Middle frontal gyrus (tissue), 1 donor: ENCODE results near the gene LZTS2.
"Not testable (repeated sequence)": the region's sequence is repeated elsewhere in the genome, so short reads cannot be mapped to it uniquely, and the experiment has no call there.

Source experiments
- DNase-seq: peaks from one replicate; pipeline ENCODE4 v3.0.0-alpha.2; 2015; ENCODE audit warnings: low spot score; ENCODE audit errors: extremely low spot score

Gene LZTS2

DNA sequence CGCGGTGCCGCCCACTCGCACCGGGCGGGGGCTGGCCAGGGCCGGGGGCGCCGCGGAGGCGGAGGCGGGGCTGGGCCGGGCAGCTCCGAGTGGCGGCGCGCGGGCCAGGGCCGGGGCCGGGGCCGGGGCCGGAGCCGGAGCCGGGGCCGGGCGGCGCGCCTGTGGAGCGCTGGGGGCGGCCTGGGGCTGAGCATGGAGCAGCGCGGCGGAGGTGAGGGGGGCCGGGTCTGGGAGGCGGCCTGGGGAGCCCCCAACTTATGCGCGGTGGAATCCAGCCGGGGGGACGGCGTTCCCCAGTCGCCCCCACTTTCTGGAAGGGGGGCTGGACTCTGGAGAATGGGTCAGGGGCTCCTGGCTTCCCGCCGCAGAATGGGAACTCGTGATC lies at the start of gene LZTS2:
TSS of gene LZTS2 (plus strand) at position 67 of the 385 bp plus-strand sequence. CDS start 2,731 bp downstream, outside the sequence.
- DNase-seq, result no peak

DNA sequence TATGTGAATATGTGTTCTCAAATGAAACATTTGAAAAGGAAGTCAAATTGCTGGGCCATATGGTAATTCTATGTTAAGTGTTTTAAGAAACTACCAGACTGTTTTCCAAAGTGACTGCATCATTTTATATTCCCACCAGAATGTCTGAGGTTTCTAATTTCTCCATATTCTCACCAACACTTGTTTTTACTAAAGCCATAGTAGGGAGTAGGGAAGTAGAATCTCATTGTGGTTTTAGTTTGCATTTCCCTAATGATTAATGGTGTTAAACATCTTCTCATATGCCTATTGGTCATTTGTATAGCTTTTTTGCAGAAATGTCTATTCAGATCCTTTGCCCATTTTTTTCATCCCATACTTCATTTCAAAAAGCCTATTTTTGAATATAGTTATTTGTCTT lies 39.4 kb upstream of the LZTS2 start:
- no peak for DNase-seq

GRCh38 chr10:100962351-100963080 lies 37.1 kb upstream of the LZTS2 start:
- no peak for DNase-seq

DNA sequence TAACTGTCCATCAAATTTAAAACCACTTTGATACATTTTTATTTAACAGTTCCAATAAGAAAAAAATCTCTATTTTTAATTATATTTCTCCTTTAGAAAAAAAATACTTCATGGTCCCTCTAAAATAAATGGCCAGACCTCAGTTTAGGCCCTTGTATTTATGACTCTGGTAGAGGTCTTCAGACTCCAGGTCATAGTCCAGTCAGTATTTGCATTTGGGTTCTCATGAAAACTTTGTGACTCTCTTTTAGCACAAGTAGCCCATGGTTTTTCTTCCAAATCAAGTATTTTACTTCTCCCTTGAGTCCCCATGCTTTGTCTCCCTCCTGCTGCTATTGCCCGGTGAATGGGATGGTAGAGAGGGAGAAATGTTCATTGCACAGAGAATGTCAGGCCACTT lies 35.8 kb upstream of the LZTS2 start:
- no peak for DNase-seq

GRCh38 chr10:100965820-100966219 lies 33.8 kb upstream of the LZTS2 start:
- no peak for DNase-seq

- DNase-seq, result no peak
Observed at GRCh38 chr10:100966887-100967286, 32.7 kb upstream of the LZTS2 start.

GRCh38 chr10:100967332-100967731 lies 32.3 kb upstream of the LZTS2 start:
- no peak for DNase-seq

DNA sequence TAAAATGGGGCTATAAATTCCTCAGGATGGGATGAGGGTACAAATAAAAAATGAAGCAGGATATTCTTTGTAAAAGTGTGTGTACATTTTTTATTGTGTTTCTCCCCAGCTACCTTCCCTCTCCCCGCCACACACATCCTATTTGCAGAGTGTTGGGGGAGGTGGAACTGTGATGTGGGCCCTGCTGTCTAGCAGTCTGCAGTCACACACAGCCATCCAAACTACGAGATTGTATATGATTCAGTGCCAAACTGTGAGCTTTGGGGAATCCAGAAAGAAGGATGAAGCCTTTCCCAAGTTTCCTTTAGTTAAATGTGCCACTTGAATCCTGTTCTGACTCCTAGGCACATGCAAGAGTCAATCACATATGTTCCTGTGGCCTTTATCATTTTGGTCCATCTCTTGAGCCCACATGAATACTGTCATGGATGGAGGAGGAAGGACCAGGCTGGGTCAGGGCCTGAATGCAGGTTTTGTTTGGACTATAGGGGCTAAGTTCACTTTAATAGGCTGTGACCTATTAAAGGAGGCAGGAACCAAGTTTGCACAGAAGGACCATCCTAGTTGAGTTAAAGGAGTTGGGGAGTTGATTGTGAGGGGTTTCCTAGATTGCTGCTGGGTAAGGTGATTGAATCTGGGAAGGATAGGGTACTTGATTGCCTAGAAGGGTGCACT lies 31.4 kb upstream of the LZTS2 start:
- no peak for DNase-seq

DNA sequence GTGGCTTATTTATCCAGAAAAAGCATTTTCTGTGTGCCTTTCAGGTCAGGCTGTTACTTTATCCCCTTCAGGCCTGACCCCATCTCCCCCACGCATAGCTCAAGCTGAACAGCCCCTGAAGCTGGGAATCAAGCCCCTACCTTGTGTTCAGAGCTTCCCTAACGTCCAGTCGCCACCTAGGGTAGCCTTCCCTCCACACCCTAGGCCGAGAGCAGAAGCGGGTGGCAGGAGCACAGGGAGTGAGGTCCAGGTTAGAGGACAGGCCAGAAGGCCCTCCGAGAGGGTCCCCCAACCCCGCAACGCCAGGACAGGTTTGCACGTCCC lies 30.8 kb upstream of the LZTS2 start:
- no peak for DNase-seq

DNA sequence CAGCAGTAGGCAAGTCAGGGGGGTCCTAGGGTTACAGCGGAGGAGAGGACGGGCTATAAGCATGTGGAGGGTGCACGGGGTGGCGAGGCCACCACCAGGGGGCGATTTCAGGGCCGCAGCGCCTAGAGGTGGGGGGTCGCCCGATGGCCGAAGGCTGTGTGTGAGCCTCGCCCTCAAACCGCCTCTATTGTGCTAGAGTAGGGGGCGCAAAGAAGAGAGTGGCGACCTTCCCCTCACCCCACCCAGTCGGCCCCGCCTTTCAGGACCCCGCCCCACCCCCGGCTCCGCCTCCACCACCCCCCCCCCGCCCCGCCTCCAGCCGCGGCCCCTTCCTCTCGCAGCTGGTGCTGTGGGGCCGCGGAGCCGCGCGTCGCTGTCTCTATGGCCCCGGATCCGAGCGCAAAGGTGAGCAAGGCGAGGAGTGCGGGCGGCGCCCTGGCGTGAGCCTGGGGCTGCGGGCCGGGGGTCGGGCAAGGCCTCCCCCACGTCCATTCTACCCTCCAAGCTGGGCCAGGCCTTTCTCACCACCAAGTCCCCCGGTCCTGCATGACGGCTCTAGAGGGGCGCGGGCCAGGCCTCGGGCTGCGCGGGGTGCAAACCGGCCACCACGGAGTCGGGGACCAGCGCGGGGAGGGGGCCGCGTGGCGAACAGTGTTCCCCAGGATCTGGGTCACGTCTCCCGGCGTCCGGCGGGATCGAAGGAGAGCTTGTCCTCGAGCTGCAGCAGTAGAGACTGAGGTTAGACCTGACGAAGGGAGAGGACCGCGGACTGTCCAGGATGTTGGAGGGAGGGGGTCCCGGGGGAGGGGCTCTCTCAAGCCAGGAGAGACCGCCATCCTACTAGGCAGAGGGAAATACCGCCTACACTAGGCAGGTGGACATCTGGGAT lies 30.2 kb upstream of the LZTS2 start, which contains the start of gene SEMA4G:
TSS of gene SEMA4G (plus strand) at position 318 of the 889 bp plus-strand sequence. CDS start 3,409 bp downstream, outside the sequence.
- no peak for DNase-seq

GRCh38 chr10:100970076-100970913 lies 29.3 kb upstream of the LZTS2 start:
- no peak for DNase-seq

DNA sequence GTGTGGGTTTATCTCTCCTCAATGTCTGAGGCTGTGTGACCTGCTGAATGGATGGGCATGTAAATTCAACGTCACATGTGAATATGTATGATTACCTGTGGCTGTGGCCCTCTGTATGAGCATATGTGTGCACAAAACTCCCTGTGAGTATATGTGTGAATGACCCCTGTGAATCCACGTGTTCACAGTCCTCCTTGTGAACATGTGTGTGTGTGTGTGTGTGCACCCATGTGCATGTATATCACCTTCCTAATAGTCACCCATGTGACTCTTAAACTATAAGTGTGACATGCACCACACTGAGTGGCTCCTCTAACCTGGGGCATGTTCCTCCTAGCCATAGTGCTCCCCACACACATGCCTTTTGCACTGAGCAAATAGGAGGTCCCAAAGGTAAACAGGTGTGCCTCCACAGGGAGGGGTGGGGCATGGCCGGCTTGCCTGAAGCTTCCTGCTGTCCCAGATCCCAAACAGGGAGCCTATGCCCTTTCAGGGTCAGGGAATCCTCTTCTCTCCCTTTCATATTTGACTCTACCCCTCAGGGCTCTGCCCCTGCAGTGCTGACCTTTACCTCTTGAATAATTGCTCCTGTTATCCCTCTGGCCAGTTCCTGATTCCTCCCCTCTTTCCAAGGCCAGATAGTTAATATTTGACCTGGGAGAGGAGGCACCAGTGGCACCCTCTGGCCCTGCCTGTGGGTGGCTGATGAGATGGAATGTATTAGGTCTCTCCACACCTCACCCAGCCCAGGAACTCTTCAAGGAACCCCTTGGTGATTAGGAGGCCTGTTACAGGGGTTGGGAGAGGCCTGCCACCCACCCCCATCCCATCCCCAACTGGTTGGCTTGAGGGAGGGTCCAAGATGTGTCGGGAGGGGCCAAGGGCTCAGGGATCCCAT lies 28.4 kb upstream of the LZTS2 start:
- DNase-seq, result no peak

DNA sequence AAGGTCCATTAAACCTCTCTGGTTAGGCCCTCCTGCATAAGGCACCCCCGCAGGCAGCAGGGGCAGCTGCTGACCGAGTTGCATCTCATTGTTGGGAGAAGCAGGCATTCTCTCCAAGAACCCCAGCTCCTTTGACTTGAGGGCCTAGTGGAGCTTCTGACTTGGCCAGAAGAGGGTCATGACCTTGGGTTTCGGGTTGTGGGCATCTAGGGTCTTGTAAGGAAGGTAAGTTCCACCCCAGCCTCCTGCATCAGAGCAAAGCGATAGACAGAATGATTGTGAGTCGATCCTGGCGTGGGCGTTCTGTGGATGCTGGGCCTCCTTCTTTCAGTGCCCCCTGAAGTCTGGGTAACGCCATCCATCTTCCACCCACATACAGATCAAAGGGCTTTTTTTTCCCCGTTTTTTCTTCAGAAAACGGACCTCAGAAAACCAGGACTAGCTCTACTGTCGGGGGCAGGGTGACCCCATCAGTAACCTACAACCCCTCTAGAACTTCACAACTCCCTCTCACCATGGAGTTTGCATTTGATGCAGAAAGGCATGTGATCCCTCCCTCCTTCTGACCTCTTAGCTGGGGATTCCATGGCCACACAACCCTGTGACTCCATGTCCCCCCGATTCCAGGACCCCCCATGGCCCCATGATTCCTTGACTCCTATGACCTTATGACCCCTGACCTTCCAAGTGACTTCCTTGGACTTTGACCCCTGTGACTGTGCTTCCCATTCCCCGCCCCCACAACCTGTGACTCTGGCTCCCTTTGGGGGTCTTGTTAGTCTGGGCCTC lies 27.3 kb upstream of the LZTS2 start:
- no peak for DNase-seq

DNA sequence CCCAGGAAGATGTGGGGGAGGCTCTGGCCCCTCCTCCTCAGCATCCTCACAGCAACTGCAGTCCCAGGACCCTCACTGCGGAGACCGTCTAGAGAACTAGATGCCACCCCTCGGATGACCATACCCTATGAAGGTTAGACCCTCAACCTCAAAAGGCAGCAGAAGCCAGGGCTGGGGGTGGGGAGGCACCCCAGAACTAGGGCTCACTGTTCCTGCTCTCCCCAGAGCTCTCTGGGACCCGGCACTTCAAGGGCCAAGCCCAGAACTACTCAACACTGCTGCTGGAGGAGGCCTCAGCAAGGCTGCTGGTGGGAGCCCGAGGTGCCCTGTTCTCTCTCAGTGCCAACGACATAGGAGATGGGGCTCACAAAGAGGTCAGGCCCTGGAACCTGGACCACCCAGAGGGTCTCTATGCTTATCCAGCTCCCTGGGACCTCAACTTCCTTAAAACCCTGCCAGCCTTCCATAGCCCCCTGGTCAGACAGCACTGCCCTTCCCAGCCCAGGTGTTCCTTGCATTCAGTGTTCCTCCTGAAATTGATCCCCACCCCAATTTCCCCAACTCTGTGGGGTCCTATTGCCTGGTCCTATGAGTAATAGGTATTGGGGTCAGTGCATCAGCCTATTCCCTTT lies 26.6 kb upstream of the LZTS2 start:
- no peak for DNase-seq

DNA sequence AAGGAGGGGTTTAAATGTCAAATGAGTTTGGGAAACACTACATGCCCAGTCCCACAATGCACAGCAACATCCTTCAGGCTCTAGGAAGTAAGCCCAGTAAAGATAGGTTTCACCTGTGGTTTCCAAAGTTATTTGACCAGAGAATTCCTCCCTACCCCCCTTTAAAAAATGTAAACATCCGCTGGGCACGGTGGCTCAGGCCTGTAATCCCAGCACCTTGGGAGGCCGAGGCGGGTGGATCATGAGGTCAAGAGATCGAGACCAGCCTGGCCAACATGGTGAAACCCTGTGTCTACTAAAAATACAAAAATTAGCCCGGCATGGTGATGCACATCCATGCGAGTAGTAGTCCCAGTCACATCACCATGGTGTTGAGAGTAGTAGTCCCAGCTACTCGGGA lies 24.2 kb upstream of the LZTS2 start:
- not testable (repeated sequence) for DNase-seq

GRCh38 chr10:100976906-100977305 lies 22.7 kb upstream of the LZTS2 start:
- no peak for DNase-seq

DNA sequence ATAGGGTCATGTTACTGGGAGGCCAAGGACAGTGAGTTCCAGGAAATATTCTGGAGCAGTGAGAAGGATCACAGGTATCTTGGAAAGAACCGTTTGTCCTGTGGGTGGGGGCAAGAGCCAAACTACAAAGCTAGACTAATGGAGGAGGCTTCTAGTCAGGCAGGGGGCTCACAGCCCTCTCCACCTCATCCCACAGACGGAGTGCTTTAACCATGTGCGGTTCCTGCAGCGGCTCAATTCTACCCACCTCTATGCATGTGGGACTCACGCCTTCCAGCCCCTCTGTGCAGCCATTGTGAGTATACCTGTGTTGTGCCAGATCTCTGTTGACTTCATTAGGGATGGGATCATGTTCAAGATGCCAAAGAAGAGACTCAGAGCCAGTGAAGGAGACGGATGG lies 22.2 kb upstream of the LZTS2 start:
- DNase-seq, result no peak

DNA sequence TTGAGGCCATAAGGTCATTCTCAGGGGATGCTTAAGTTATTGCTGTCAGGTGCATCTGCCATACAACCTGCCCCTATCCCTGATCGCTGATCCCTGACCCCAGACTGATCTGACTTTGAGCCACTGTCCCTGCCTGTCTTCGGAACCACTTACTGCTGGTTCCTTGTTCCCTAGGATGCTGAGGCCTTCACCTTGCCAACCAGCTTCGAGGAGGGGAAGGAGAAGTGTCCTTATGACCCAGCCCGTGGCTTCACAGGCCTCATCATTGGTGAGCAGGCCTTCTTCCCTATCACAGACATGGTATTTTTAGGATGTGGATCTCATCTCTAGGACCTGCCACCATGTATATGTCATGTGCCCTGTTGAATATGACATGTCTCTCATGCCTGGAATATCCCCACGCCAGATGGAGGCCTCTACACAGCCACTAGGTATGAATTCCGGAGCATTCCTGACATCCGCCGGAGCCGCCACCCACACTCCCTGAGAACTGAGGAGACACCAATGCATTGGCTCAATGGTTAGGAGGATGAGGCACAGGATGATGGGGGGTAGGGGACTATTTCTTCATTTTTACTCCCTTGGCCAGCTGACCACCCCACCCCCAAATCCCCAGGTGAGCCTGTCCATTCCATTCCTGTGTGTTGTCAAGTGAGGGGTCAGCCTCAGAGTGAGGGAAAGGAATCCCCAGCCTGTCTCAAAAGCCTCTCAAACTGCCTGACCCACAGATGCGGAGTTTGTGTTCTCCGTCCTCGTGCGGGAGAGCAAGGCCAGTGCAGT lies 21.3 kb upstream of the LZTS2 start:
- DNase-seq, result no peak
